OCI-LY7 (cell line): ENCODE data around the gene TMEM63B.
"Not testable (repeated sequence)": the region's sequence is repeated elsewhere in the genome, so short reads cannot be mapped to it uniquely, and the experiment has no call there.

Experiments
- EZH2phosphoT487 ChIP-seq: fragments of 200-600 bp; sonication (generic); IDR thresholded peaks from 2 replicates; pipeline ENCODE4 v1.6.1; 2018; ENCODE audit warnings: low read depth, borderline replicate concordance, mild to moderate bottlenecking, mixed run types, antibody characterized with exemption, low read length, moderate library complexity, mixed read lengths
- TF ChIP-seq, protein P1 (sequence below): fragments of 200-600 bp; sonication (generic); conservative IDR thresholded peaks from 2 replicates; pipeline ENCODE4 v1.5.1; 2014; ENCODE audit warnings: mild to moderate bottlenecking, antibody characterized with exemption, low read length, moderate library complexity, mixed read lengths

DNA sequence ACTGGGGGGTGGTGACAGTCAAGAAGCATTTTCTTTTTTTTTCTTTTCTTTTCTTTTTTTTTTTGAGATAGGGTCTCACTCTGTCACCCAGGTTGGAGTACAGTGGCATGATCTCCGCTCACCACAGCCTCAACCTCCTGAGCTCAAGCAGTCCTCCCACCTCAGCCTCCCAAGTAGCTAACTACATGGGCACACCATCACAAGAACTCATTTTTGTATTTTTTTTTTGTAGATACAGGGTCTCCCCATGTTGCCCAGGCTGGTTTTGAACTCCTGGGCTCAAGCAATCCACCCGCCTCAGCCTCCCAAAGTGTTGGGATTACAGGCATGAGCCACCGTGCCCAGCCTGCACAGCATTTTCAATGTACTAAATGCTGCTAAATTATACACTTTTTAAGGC lies 36.0 kb upstream of the TMEM63B start:
- not testable (repeated sequence) for TF ChIP-seq EZH2phosphoT487
- TF ChIP-seq, protein P1, sequence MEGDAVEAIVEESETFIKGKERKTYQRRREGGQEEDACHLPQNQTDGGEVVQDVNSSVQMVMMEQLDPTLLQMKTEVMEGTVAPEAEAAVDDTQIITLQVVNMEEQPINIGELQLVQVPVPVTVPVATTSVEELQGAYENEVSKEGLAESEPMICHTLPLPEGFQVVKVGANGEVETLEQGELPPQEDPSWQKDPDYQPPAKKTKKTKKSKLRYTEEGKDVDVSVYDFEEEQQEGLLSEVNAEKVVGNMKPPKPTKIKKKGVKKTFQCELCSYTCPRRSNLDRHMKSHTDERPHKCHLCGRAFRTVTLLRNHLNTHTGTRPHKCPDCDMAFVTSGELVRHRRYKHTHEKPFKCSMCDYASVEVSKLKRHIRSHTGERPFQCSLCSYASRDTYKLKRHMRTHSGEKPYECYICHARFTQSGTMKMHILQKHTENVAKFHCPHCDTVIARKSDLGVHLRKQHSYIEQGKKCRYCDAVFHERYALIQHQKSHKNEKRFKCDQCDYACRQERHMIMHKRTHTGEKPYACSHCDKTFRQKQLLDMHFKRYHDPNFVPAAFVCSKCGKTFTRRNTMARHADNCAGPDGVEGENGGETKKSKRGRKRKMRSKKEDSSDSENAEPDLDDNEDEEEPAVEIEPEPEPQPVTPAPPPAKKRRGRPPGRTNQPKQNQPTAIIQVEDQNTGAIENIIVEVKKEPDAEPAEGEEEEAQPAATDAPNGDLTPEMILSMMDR: not testable (repeated sequence)
